GM21786 (cell line): ENCODE measurements around the gene KLRC4.
"Not testable (repeated sequence)": the region's sequence is repeated elsewhere in the genome, so short reads cannot be mapped to it uniquely, and the experiment has no call there.

Experiments used
- ATAC-seq: cut with Tn5 transposase; IDR thresholded peaks from one replicate; pipeline ENCODE4 v1.9.1; 2021; ENCODE audit not compliant: unreplicated experiment

The KLRC4 gene

GRCh38 chr12:10409392-10409791, at the start of gene KLRC4:
Gene KLRC4, minus strand, starts transcription at chr12:10409757. Its CDS starts 182 bp downstream, at chr12:10409575.
- ATAC-seq, result no peak

DNA sequence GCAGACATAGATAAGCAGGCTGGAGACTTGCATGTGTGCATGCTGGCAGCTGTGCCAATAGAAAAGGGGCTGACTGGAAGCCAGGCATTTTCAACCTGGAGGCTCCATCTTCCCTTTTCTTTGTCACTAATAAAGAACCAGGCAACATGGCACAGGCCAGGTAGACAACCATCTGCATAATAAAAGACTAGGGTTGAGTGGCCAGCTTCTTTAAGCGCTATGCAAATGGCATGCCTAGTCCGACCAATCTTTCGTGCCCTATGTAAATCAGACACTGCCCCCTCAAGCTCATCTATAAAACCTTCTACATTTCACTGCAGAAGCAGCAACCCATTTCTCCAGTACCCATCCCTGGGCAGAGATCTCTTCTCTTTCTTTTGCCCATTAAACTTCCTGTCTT, 48.2 kb upstream of the KLRC4 start:
- no peak for ATAC-seq

DNA sequence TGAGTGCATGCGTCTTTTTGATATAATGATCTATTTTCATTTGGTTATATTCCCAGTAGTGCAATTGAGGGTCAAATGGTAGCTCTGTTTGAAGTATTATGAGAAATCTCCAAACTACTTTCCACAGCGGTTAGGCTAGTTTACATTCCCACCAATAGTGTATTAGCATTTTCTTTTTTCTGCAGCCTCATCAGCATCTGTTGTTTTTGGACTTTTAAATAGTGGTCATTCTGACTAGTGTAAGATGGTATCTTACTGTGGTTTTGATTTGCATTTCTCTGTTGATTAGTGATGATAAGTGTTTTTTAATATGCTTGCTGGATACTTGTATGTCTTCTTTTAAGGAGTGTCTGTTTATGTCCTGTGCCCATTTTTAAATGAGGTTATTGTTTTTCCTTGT, 47.3 kb upstream of the KLRC4 start:
- ATAC-seq, result no peak

DNA sequence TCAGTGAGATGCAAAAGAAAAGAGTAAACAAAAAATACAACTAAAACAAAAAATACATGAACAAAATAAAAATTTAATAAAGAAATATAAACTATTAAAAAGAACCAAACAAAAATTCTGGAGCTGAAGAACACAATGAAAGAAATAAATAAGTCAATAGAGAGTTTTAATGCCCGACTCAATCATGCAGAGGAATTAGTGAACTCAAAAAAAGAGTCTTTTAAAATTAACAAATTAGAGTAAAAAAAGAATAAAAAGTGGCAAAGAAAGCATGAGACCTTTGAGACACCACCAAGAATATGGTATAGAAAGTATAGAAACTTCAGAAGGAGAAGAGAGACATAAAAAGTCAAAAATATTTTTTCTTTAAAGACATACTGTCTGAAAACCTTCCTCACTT, 46.2 kb upstream of the KLRC4 start:
- ATAC-seq, result no peak

GRCh38 chr12:10454531-10454930, 45.0 kb upstream of the KLRC4 start:
- no peak for ATAC-seq

DNA sequence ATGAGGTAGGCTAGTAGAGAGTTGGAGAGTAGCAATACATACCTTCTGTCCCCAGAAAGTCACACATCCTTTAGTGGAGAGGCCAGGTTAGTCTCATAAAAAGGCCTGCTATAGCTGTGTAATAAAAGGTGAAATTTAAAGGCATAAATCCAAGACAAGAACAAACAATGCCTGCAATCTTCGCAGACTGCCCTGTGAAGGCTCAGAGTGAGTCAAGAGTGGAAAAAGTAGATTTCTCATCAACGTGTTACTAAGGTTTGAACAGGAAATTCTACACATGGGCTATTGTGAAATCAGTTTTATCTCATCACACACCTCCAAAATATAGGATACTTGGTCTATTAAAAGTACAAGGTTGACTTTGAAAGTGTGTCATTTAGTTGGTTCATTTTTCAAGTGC, 43.6 kb upstream of the KLRC4 start, which contains the start of gene KLRC1:
Gene KLRC1, minus strand, starts transcription at position 222 of the 400 bp plus-strand sequence. CDS start 2,221 bp downstream, outside the sequence.
- ATAC-seq, result no peak

DNA sequence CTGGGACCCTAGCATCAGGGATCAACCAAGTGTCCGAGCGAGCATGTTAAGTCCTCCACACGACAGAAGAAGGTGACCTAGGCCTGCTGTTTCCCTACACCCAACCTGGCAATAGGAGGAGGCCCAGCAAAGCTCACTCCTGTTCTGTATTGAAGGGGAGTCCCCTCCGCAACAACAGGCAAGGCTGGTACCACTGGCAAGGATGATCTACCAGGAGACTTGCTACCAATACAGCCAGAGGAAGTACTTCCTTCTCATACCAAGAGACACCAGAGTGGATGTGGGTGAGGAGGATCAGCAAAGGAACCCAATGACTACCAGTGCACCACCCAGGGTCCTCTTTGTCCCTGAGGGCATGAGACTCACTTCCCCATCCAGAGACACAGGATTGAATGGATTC, 38.7 kb upstream of the KLRC4 start:
- ATAC-seq, result no peak

DNA sequence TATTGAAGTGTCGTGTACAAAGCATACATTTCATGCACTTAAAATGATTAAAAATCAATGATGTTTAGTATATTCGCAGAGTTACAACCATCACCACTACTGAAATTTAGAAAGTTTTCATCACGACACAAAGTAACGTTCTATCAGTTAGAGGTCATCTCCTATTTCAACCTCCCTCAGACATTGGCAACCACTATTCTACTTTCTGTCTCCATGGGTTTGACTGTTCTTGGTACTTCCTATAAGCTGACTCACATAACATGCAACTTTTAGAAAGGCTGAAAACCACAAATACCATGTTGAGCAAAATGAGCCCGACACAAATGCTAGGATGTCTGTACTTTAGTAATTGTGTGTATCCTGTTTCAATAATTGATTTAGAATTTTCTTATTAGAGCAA, 36.5 kb upstream of the KLRC4 start:
- ATAC-seq, result not testable (repeated sequence)

GRCh38 chr12:10441144-10441543, 31.6 kb upstream of the KLRC4 start:
- ATAC-seq, result not testable (repeated sequence)

GRCh38 chr12:10439608-10440274, 30.2 kb upstream of the KLRC4 start:
- ATAC-seq, result not testable (repeated sequence)

- ATAC-seq, result not testable (repeated sequence)
Observed at GRCh38 chr12:10437601-10438000, 28.0 kb upstream of the KLRC4 start.

- ATAC-seq, result not testable (repeated sequence)
Observed at GRCh38 chr12:10435816-10436215, 26.3 kb upstream of the KLRC4 start, which contains the start of gene KLRC2. Gene KLRC2, minus strand, starts transcription at chr12:10436010. Its CDS starts 24 bp downstream, at chr12:10435986.

DNA sequence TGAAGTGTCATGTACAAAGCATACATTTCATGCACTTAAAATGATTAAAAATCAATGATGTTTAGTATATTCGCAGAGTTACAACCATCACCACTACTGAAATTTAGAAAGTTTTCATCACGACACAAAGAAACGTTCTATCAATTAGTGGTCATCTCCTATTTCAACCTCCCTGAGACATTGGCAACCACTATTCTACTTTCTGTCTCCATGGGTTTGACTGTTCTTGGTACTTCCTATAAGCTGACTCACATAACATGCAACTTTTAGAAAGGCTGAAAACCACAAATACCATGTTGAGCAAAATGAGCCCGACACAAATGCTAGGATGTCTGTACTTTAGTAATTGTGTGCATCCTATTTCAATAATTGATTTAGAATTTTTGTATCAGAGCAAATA, 21.1 kb upstream of the KLRC4 start:
- ATAC-seq, result not testable (repeated sequence)

GRCh38 chr12:10425938-10426337, 16.4 kb upstream of the KLRC4 start:
- not testable (repeated sequence) for ATAC-seq

- not testable (repeated sequence) for ATAC-seq
Observed at GRCh38 chr12:10424260-10424899, 14.8 kb upstream of the KLRC4 start.

GRCh38 chr12:10422159-10422558, 12.6 kb upstream of the KLRC4 start:
- ATAC-seq, result not testable (repeated sequence)

DNA sequence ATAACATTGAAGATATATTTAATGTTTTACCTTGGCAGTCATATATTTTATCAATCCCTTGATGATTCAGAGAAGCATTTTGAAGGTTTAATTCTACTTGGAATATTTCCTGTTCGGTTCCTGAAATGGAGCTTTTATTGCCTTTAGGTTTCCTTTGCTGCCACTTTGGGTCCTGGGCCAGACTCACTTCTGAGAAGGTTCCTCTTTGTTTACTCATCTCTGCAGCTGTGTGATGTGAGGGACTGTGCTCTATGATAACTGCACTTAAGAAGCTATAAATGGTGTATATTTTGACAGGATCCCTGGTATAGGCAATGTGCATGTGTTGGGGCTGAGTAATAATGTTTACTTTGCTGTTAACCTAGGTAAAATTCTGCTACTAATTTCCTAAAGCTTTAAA, 10.8 kb upstream of the KLRC4 start, which contains the start of gene KLRC3:
Gene KLRC3, minus strand, starts transcription at position 262 of the 400 bp plus-strand sequence. Its CDS starts 45 bp downstream, at position 217.
- not testable (repeated sequence) for ATAC-seq

DNA sequence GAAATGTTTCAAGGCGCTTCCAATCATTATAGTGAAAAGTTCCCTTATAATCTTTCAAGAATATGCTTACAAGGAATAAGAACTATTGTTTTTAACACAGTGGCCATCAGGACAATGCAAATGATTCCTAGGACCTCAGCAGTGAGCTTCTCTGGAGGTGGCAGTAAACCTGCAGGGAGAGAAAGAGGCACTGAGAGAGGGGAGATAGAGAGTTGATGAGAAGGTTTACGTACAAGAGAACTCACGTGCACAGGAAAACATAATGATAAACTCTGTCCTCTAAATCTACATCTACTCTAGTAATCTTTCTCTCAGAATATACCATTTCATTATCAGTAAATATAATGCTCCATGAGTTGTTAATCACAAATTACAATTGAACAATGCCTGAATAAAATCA, 715 bp downstream of the KLRC4 start:
- no peak for ATAC-seq

DNA sequence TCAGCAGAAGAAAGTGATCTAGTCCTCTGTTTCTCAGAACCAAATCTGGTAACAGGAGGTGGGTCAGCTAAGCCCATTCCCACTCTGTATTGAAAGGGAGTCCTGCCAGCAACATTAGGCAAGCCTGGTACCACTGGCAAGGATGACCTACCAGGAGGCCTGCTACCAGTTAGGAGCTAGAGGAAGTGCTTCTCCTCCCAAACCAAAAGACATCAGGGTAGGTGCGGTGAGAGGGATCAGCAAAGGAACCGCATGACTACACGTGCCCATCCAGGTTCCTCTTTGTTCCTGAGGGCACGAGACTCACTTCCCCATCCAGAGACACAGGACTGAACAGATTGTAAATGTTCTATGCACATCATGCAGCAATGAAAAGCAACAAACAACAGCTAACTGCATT, 2.8 kb downstream of the KLRC4 start:
- ATAC-seq, result no peak

GRCh38 chr12:10405294-10405693, 4.3 kb downstream of the KLRC4 start:
- no peak for ATAC-seq

GRCh38 chr12:10404798-10405197, 4.8 kb downstream of the KLRC4 start:
- no peak for ATAC-seq

DNA sequence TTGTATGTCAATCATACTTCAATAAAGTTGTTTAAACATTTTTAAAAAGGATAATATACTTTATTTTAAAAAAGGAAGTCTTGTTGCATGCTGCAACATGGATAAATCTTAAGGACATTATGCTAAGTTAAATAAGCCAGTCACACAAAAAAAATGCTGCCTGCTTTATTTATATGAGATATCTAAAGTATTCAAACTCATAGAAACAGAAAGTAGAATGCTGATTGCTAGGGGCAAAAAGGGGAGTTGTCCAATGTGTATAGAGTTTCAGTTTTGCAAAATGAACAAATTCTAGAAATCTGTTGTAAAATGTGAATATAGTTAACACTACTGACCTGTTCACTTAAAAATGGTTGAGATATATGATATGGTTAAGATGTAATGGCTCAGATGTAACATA, 8.7 kb downstream of the KLRC4 start:
- no peak for ATAC-seq
